ENCODE results near the gene ACOT7.
"Not testable (repeated sequence)": the region's sequence is repeated elsewhere in the genome, so short reads cannot be mapped to it uniquely, and the experiment has no call there.

The ACOT7 gene

GRCh38 chr1:6233376-6233775, 160.2 kb downstream of the ACOT7 start:
- no peak for DNase-seq (ENCODE audit: low spot score)

- no peak for DNase-seq (ENCODE audit: low spot score)
These were observed 167.9 kb downstream of the ACOT7 start for GRCh38 chr1:6225651-6226050.

GRCh38 chr1:6224718-6225117, 168.8 kb downstream of the ACOT7 start:
- no peak for DNase-seq (ENCODE audit: low spot score)

GRCh38 chr1:6223617-6224016, 169.9 kb downstream of the ACOT7 start:
- no peak for DNase-seq (ENCODE audit: low spot score)

- DNase-seq (ENCODE audit: low spot score): no peak
These were observed 170.9 kb downstream of the ACOT7 start for GRCh38 chr1:6222636-6223035.

- DNase-seq (ENCODE audit: low spot score): no peak
These were observed 172.3 kb downstream of the ACOT7 start for GRCh38 chr1:6221210-6221784.

- DNase-seq (ENCODE audit: low spot score): no peak
These were observed 173.3 kb downstream of the ACOT7 start for GRCh38 chr1:6220236-6220635.

- not testable (repeated sequence) for DNase-seq (ENCODE audit: low spot score)
These were observed 173.9 kb downstream of the ACOT7 start for GRCh38 chr1:6219641-6220040.

GRCh38 chr1:6218375-6219164, 175.0 kb downstream of the ACOT7 start:
- no peak for DNase-seq (ENCODE audit: low spot score)

All from pons (tissue), 1 donor.